ENCODE results near the gene NHSL2. TPM values are rescaled to one million over a fixed set of nuclear protein-coding genes. Genes with fewer than 3 reads are reported as not detected.

Gene NHSL2
- total RNA-seq, 4 donors from 2014 or later: 5.5 to 11.7 (median 7.2) TPM

DNA sequence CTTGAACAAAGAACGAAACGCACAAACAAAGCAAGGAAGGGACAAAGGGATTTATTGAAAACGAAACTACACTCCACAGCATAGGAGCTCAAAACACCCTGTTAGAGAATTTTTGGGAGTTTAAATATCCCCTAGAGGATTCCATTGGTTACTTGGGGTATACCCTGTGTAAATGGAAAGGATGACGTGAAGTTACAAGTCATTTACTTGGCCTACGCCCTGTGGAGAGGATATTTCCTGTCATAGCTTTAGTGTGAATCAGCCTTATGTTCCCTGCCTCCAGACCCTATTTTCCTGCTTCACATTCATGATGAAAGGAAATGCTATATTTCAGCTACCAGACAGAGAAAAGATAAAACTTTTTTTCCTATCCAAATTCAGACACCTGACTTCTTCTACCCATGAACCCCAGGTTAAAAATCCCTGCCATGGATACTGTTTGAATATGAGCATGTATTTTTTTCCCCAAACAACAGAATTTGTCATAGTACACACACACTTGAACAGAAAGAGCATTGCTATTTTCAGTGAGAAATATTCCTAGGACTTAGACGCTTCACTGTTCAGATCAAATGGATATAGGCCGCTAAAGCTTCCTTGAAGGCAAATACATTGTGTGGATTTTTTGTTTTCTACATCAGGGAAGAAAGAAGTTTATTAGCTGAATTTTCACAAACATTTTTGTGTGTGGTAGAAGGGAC, 291.3 kb downstream of the NHSL2 start:
- TF ChIP-seq, protein P1, sequence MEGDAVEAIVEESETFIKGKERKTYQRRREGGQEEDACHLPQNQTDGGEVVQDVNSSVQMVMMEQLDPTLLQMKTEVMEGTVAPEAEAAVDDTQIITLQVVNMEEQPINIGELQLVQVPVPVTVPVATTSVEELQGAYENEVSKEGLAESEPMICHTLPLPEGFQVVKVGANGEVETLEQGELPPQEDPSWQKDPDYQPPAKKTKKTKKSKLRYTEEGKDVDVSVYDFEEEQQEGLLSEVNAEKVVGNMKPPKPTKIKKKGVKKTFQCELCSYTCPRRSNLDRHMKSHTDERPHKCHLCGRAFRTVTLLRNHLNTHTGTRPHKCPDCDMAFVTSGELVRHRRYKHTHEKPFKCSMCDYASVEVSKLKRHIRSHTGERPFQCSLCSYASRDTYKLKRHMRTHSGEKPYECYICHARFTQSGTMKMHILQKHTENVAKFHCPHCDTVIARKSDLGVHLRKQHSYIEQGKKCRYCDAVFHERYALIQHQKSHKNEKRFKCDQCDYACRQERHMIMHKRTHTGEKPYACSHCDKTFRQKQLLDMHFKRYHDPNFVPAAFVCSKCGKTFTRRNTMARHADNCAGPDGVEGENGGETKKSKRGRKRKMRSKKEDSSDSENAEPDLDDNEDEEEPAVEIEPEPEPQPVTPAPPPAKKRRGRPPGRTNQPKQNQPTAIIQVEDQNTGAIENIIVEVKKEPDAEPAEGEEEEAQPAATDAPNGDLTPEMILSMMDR (IDR thresholded peaks at IDR 0.05): no peak
- no peak for TF ChIP-seq POLR2A (IDR thresholded peaks at IDR 0.05)
- WGBS, 2 donors: 83 to 86% methylated on average over 7 of the region's 7 CpGs
- H3K4me3 ChIP-seq (replicated peaks in 1 of 3): no peak overlapping the region
- no peaks in the 10 kb centered on the region for H3K4me1 ChIP-seq
- DNase-seq: no peak
- peaks cover 0 to 8% of the 10 kb centered on the region in 2 donors for H3K36me3 ChIP-seq
- intact Hi-C loops (cut with DNase I): no loop called here
- H3K9me3 ChIP-seq: no peaks in the 10 kb centered on the region
- no peaks in the 10 kb centered on the region for H3K27me3 ChIP-seq
- no peak overlapping the region for H3K27ac ChIP-seq

Small RNAs within 50 kb of the gene (small RNA-seq; reads per million reads assigned to genes)
- not detected for gene RNU6-1078P

Other genes with a start within 250 kb of the NHSL2 start
- not detected for gene CXorf49, start 192.6 kb upstream of the NHSL2 start, total RNA-seq
- not detected for gene CXorf49B, start 147.5 kb upstream of the NHSL2 start, total RNA-seq
- gene RTL5, start 221.1 kb downstream of the NHSL2 start, total RNA-seq: 1 to 10 TPM; 3.6 to 6.6 (median 5.9) TPM

All from thyroid gland (tissue), 4 donors.